ENCODE data around the gene MGAT5B. TPM values are rescaled to one million over a fixed set of nuclear protein-coding genes. Genes with fewer than 3 reads are reported as not detected.
"Not testable (repeated sequence)": the region's sequence is repeated elsewhere in the genome, so short reads cannot be mapped to it uniquely, and the experiment has no call there.

Gene MGAT5B
- total and polyA plus RNA-seq, 10 of the 15 experiments (the other 5 are each of a cell fraction or from before 2014, with no cell fraction given): 0.13 TPM; not detected in 9

GRCh38 chr17:76970228-76970627 lies 102.0 kb downstream of the MGAT5B start:
- DNase-seq (ENCODE audit: low read depth, low spot score); FAIRE-seq; CTCF ChIA-PET; H3K4me1 ChIP-seq (ENCODE audit: control insufficient read depth, insufficient read depth, low read length); H3K36me3 ChIP-seq (ENCODE audit: control insufficient read depth in 2 of 2, insufficient read depth in 2 of 2, low read length in 1 of 2); H3K4me2 ChIP-seq (ENCODE audit: control insufficient read depth, insufficient read depth); BruUV-seq (replicated peaks); H3K79me2 ChIP-seq (ENCODE audit: control insufficient read depth, insufficient read depth, low read length); in situ Hi-C loops (cut with MboI); H3K9ac ChIP-seq (ENCODE audit: control insufficient read depth, insufficient read depth, low read length); POLR2A ChIA-PET; RAD21 ChIA-PET (ENCODE audit: unreplicated experiment); H3K27ac ChIP-seq (ENCODE audit: control insufficient read depth, insufficient read depth); H2AFZ ChIP-seq (ENCODE audit: control insufficient read depth, low read depth, low read length); H4K20me1 ChIP-seq (ENCODE audit: control insufficient read depth, insufficient read depth); SMC1A ChIA-PET (ENCODE audit: uncharacterized antibody, unreplicated experiment); intact Hi-C loops (cut with micrococcal nuclease; ENCODE audit: unreplicated experiment); H3K9me3 ChIP-seq (replicated peaks; ENCODE audit: control insufficient read depth, insufficient read depth, low read length); ATAC-seq; H3K4me3 ChIP-seq: not testable (repeated sequence)
- 54% methylated on average over 5 of the region's 5 CpGs for WGBS (ENCODE audit: insufficient coverage, insufficient replicate concordance, low lambda C conversion rate, missing lambda C conversion rate)
- peaks cover 2 to 13% of the 10 kb centered on the region in 2 experiments for H3K27me3 ChIP-seq (replicated peaks in 1 of 2; ENCODE audit: control insufficient read depth in 2 of 2, insufficient read depth in 2 of 2, low read length in 1 of 2)

GRCh38 chr17:76972046-76972641 lies 103.9 kb downstream of the MGAT5B start:
- TF ChIP-seq FOXM1 (IDR thresholded peaks at IDR 0.05; ENCODE audit: low read depth, low read length) (no peak), POLR2A (IDR thresholded peaks at IDR 0.05; ENCODE audit: low read depth, low read length) (no peak), PAX8 (IDR thresholded peaks at IDR 0.05) (no peak), E2F8 (IDR thresholded peaks at IDR 0.05; ENCODE audit: low read depth, partially characterized antibody) (no peak), STAT3 (IDR thresholded peaks at IDR 0.05; ENCODE audit: low read depth, low read length) (no peak), SRF (IDR thresholded peaks at IDR 0.05; ENCODE audit: low read depth in 2 of 2, low read length in 2 of 2) (no peak), ELK1 (IDR thresholded peaks at IDR 0.05; ENCODE audit: low read depth, low read length) (no peak), CREM (IDR thresholded peaks at IDR 0.05; ENCODE audit: low read depth) (no peak)
- no TSS peak for BruUV-seq (replicated peaks)
- 42% methylated on average over 6 of the region's 6 CpGs for whole genome bisulfite sequencing (ENCODE audit: insufficient coverage, insufficient replicate concordance, low lambda C conversion rate, missing lambda C conversion rate)
- CTCF ChIA-PET: no interaction called here
- no peak for FAIRE-seq
- RAD21 ChIA-PET (ENCODE audit: unreplicated experiment): no interaction called here
- no peak for ATAC-seq
- no peak for DNase-seq (ENCODE audit: low read depth, low spot score)
- in situ Hi-C loops (cut with MboI) (no loop called here), intact Hi-C loops (cut with micrococcal nuclease; ENCODE audit: unreplicated experiment) (no loop called here)
- H3K9ac ChIP-seq (ENCODE audit: control insufficient read depth, insufficient read depth, low read length): no peak overlapping the region
- no peak overlapping the region for H3K27ac ChIP-seq (ENCODE audit: control insufficient read depth, insufficient read depth)
- POLR2A ChIA-PET: no interaction called here
- H4K20me1 ChIP-seq (ENCODE audit: control insufficient read depth, insufficient read depth): no peaks in the 10 kb centered on the region
- H3K36me3 ChIP-seq (ENCODE audit: control insufficient read depth in 2 of 2, insufficient read depth in 2 of 2, low read length in 1 of 2): no peaks in the 10 kb centered on the region
- SMC1A ChIA-PET (ENCODE audit: uncharacterized antibody, unreplicated experiment): no interaction called here
- peaks cover 2 to 10% of the 10 kb centered on the region in 2 experiments for H3K27me3 ChIP-seq (replicated peaks in 1 of 2; ENCODE audit: control insufficient read depth in 2 of 2, insufficient read depth in 2 of 2, low read length in 1 of 2)
- H3K4me3 ChIP-seq: no peak overlapping the region
- no peak overlapping the region for H2AFZ ChIP-seq (ENCODE audit: control insufficient read depth, low read depth, low read length)
- H3K4me2 ChIP-seq (ENCODE audit: control insufficient read depth, insufficient read depth): no peak overlapping the region
- H3K9me3 ChIP-seq (replicated peaks; ENCODE audit: control insufficient read depth, insufficient read depth, low read length): peaks cover 5% of the 10 kb centered on the region; the same call in 2 of the 3 replicates
- H3K4me1 ChIP-seq (ENCODE audit: control insufficient read depth, insufficient read depth, low read length): peaks cover 3% of the 10 kb centered on the region
- no peaks in the 10 kb centered on the region for H3K79me2 ChIP-seq (ENCODE audit: control insufficient read depth, insufficient read depth, low read length)
